T-cell (primary cell): ENCODE results near the gene EPN3. TPM values are rescaled to one million over a fixed set of nuclear protein-coding genes. Genes with fewer than 3 reads are reported as not detected.

ENCODE experiments used
- ATAC-seq, 4 experiments: fragments of 200-7000 bp in 3 of 4; fragments of 150-1000 bp in 1 of 4; cut with Tn5 transposase; replicated peaks in 1 of 4; 1 replicate in 3 of 4; 2 replicates in 1 of 4; pipeline ENCODE4 v1.10.0; 2021; ENCODE audit warnings: moderate library complexity in 3 of 4, mild to moderate bottlenecking in 2 of 4, moderate number of reproducible peaks in 1 of 4
- CTCF ChIA-PET, 2 donors: fragments of 300-600 bp; sonication (Branson Sonifier 250); formaldehyde crosslinking; loops; one replicate each; lab custom pipeline; 2022; ENCODE audit warnings: antibody characterized with exemption in 2 of 2; lab: Charles Lee
- POLR2A ChIA-PET, 2 donors: fragments of 300-600 bp; sonication (Branson Sonifier 250); formaldehyde crosslinking; loops; one replicate each; lab custom pipeline; 2022; ENCODE audit warnings: antibody characterized with exemption in 2 of 2; lab: Charles Lee
- DNase-seq, 35 experiments: peaks; one replicate each; pipeline versions ENCODE4 v3.0.0 to v3.0.0-alpha.2; 2013 to 2023
- H3K27ac ChIP-seq: one replicate; pipeline ENCODE4 v1.5.1; 2013; ENCODE audit warnings: low read length
- H3K27me3 ChIP-seq, 2 experiments: replicated peaks in 1 of 2; 1 replicate in 1 of 2; 2 replicates in 1 of 2; pipeline versions ENCODE4 v1.6.1 to v1.7.0; 2013; ENCODE audit warnings: low read length in 1 of 2, mixed read lengths in 1 of 2; ENCODE audit not compliant: control insufficient read depth in 2 of 2, insufficient read depth in 2 of 2; ENCODE audit errors: extremely low read depth in 1 of 2
- H3K36me3 ChIP-seq, 2 donors: 1 replicate in 1 of 2; 2 replicates in 1 of 2; pipeline versions ENCODE4 v1.6.1 to v1.7.0; 2013; ENCODE audit warnings: low read length in 1 of 2; ENCODE audit not compliant: control insufficient read depth in 2 of 2, insufficient read depth in 1 of 2; ENCODE audit errors: extremely low read depth in 1 of 2
- H3K4me1 ChIP-seq, 2 experiments: 1 replicate in 1 of 2; 2 replicates in 1 of 2; pipeline versions ENCODE4 v1.6.1 to v1.7.0; 2013; ENCODE audit warnings: low read length in 2 of 2, mixed read lengths in 1 of 2; ENCODE audit not compliant: insufficient read depth in 2 of 2, control insufficient read depth in 1 of 2; ENCODE audit errors: extremely low read depth in 1 of 2
- H3K4me3 ChIP-seq, 2 donors: 1 replicate in 1 of 2; 2 replicates in 1 of 2; pipeline versions ENCODE4 v1.5.1 to v1.7.0; 2013; ENCODE audit warnings: mild to moderate bottlenecking in 2 of 2, low read length in 1 of 2, moderate library complexity in 1 of 2; ENCODE audit not compliant: control insufficient read depth in 1 of 2; ENCODE audit errors: extremely low read depth in 1 of 2
- H3K9me3 ChIP-seq: 2 replicates; pipeline ENCODE4 v1.7.0; 2013
- H3K27ac Mint-ChIP-seq, 2 donors: one replicate each; pipeline ENCODE4 v1.8.0; 2020 to 2021; ENCODE audit warnings: mild to moderate bottlenecking in 2 of 2, mixed read lengths in 2 of 2
- H3K27me3 Mint-ChIP-seq, 2 donors: one replicate each; pipeline ENCODE4 v1.8.0; 2021 to 2022; ENCODE audit warnings: mixed read lengths in 2 of 2
- H3K36me3 Mint-ChIP-seq: one replicate; pipeline ENCODE4 v1.8.0; 2021; ENCODE audit warnings: mixed read lengths
- H3K4me1 Mint-ChIP-seq, 3 donors: one replicate each; pipeline ENCODE4 v1.8.0; 2020 to 2022; ENCODE audit warnings: mixed read lengths in 3 of 3, mild to moderate bottlenecking in 1 of 3
- H3K4me3 Mint-ChIP-seq, 3 donors: one replicate each; pipeline ENCODE4 v1.8.0; 2020 to 2022; ENCODE audit warnings: mild to moderate bottlenecking in 3 of 3, mixed read lengths in 3 of 3, moderate library complexity in 3 of 3
- H3K9me3 Mint-ChIP-seq, 3 donors: one replicate each; pipeline ENCODE4 v1.8.0; 2020 to 2022; ENCODE audit warnings: mixed read lengths in 3 of 3
- WGBS: methylation state at CpG from one replicate; pipeline ENCODE4 v1.1.5; 2013; ENCODE audit warnings: missing lambda C conversion rate; ENCODE audit not compliant: insufficient coverage; 5-methylcytosine and 5-hydroxymethylcytosine counted together
- total RNA-seq, 35 experiments: library from RNA in 6 of 35; stranded (reverse) in 6 of 35; fragments of 120-200 nt in 1 of 35; gene quantifications; one replicate each; pipeline versions ENCODE4 v1.2.1 to v1.2.4 and lab custom pipeline; 2013 to 2026

Gene EPN3
- total RNA-seq, 5 donors from 2014 or later (not counting 1 experiment from before 2014, with no cell fraction given) = 0.08 to 0.44 TPM; not detected in 3

DNA sequence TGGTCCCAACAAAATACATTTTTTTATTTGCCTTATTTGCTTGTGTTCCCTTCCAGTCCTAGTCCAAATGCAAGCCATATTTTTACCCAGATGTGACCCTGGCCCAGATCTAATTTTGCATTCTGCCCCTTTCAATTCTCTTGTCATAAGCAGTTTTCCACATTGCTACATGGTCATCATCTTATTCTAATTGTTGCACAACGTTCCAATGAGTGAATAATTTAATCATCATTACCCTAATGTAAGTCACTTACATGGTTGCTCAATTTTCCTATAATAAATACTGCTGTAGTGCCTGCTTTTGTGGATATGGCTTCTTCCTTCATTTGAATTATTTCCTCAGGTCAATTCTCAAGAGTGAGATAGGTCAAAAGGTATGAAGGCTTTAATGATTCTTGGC is 41.0 kb upstream of the EPN3 start:
- H3K36me3 Mint-ChIP-seq = no peaks in the 10 kb centered on the region
- no peaks in the 10 kb centered on the region for H3K4me1 Mint-ChIP-seq
- Histone ChIP-seq H3K4me1 (no peaks in the 10 kb centered on the region), H3K9me3 (no peaks in the 10 kb centered on the region), H3K27ac (no peak overlapping the region), H3K4me3 (no peak overlapping the region), H3K27me3 (peaks cover 0 to 11% of the 10 kb centered on the region in 2 experiments), H3K36me3 (peaks cover 5 to 6% of the 10 kb centered on the region in 2 donors)
- ATAC-seq (no peak), DNase-seq (no peak)
- no peak overlapping the region for H3K4me3 Mint-ChIP-seq
- WGBS = no CpG with 5 or more reads among the region's 1 CpG
- H3K27me3 Mint-ChIP-seq = peaks cover 0 to 1% of the 10 kb centered on the region in 2 donors
- ChIA-PET POLR2A (interaction anchor here in 1 of 2 donors (0.6 kb wide), 1 partner anchor 284 kb away, joined by 4 read pairs; no protein-coding TSS in a partner anchor), CTCF (no interaction called here)
- H3K27ac Mint-ChIP-seq = no peak overlapping the region
- H3K9me3 Mint-ChIP-seq = no peaks in the 10 kb centered on the region

DNA sequence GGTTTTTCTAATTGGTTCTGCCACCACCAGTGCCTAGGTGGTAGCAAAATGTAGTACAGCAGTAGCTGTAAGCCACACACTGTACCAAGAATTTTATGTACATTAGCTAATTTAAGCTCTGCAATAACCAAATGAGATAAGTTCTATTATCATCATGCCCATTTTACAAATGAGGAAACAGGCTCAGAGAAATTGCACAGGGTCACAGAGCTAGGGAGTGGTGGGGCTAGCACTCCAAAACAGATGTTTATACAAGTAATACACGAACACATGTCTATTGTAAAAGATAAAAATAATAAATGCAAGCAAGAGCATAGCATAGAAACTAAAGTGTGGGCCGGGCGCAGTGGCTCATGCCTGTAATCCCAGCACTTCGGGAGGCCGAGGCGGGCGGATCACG is 40.3 kb upstream of the EPN3 start:
- ATAC-seq (no peak), DNase-seq (no peak)
- no peak overlapping the region for H3K27ac ChIP-seq
- H3K36me3 Mint-ChIP-seq = no peaks in the 10 kb centered on the region
- peaks cover 2 to 4% of the 10 kb centered on the region in 2 donors for H3K36me3 ChIP-seq
- WGBS = no CpG with 5 or more reads among the region's 8 CpGs
- H3K9me3 Mint-ChIP-seq = no peaks in the 10 kb centered on the region
- H3K4me3 Mint-ChIP-seq = no peak overlapping the region
- ChIA-PET CTCF (no interaction called here), POLR2A (interaction anchor here in 1 of 2 donors (0.6 kb wide), 1 partner anchor 285 kb away, joined by 4 read pairs; no protein-coding TSS in a partner anchor)
- H3K27me3 ChIP-seq = peaks cover 0 to 11% of the 10 kb centered on the region in 2 experiments
- H3K27me3 Mint-ChIP-seq = peaks cover 0 to 2% of the 10 kb centered on the region in 2 donors
- H3K4me3 ChIP-seq = no peak overlapping the region
- H3K4me1 Mint-ChIP-seq = no peaks in the 10 kb centered on the region
- H3K9me3 ChIP-seq = no peaks in the 10 kb centered on the region
- H3K4me1 ChIP-seq = no peaks in the 10 kb centered on the region
- H3K27ac Mint-ChIP-seq = no peak overlapping the region

- no peaks in the 10 kb centered on the region for H3K4me1 Mint-ChIP-seq
- ChIA-PET CTCF (no interaction called here), POLR2A (no interaction called here)
- no peak overlapping the region for H3K27ac Mint-ChIP-seq
- ATAC-seq (no peak), DNase-seq (no peak)
- Histone ChIP-seq H3K4me1 (no peaks in the 10 kb centered on the region), H3K4me3 (no peak overlapping the region), H3K27ac (no peak overlapping the region), H3K27me3 (peaks cover 0 to 11% of the 10 kb centered on the region in 2 experiments), H3K36me3 (no peaks in the 10 kb centered on the region), H3K9me3 (no peaks in the 10 kb centered on the region)
- peaks cover 0 to 2% of the 10 kb centered on the region in 2 donors for H3K27me3 Mint-ChIP-seq
- H3K36me3 Mint-ChIP-seq = no peaks in the 10 kb centered on the region
- 68% methylated on average over 2 of the region's 3 CpGs for WGBS
- H3K4me3 Mint-ChIP-seq = no peak overlapping the region
- H3K9me3 Mint-ChIP-seq = no peaks in the 10 kb centered on the region
Measured at GRCh38 chr17:50493744-50494143, 38.8 kb upstream of the EPN3 start.

GRCh38 chr17:50495217-50495823 is 37.2 kb upstream of the EPN3 start:
- ATAC-seq (no peak), DNase-seq (no peak)
- Histone ChIP-seq H3K36me3 (no peaks in the 10 kb centered on the region), H3K9me3 (no peaks in the 10 kb centered on the region), H3K4me3 (no peak overlapping the region), H3K27ac (no peak overlapping the region), H3K27me3 (peaks cover 0 to 11% of the 10 kb centered on the region in 2 experiments), H3K4me1 (no peaks in the 10 kb centered on the region)
- WGBS = no CpG with 5 or more reads among the region's 8 CpGs
- Mint-ChIP-seq H3K4me1 (no peaks in the 10 kb centered on the region), H3K9me3 (no peaks in the 10 kb centered on the region), H3K4me3 (no peak overlapping the region), H3K36me3 (no peaks in the 10 kb centered on the region), H3K27me3 (peaks cover 0 to 2% of the 10 kb centered on the region in 2 donors), H3K27ac (no peak overlapping the region)
- ChIA-PET POLR2A (interaction anchor here (0.5 to 0.7 kb wide), 2 partner anchors 8 to 410 kb away, joined by 5 to 6 read pairs; no protein-coding TSS in a partner anchor), CTCF (interaction anchor here in 1 of 2 donors (0.7 kb wide), 1 partner anchor 27 kb away, joined by 3 read pairs; no protein-coding TSS in a partner anchor)

GRCh38 chr17:50495918-50496317 is 36.6 kb upstream of the EPN3 start:
- Histone ChIP-seq H3K36me3 (no peaks in the 10 kb centered on the region), H3K27me3 (peaks cover 0 to 11% of the 10 kb centered on the region in 2 experiments), H3K4me1 (no peaks in the 10 kb centered on the region), H3K27ac (no peak overlapping the region), H3K4me3 (no peak overlapping the region), H3K9me3 (no peaks in the 10 kb centered on the region)
- no peak for DNase-seq
- ChIA-PET CTCF (interaction anchor here in 1 of 2 donors (0.7 kb wide), 1 partner anchor 28 kb away, joined by 3 read pairs; no protein-coding TSS in a partner anchor), POLR2A (no interaction called here)
- Mint-ChIP-seq H3K27me3 (peaks cover 0 to 2% of the 10 kb centered on the region in 2 donors), H3K27ac (no peak overlapping the region), H3K9me3 (no peaks in the 10 kb centered on the region), H3K36me3 (no peaks in the 10 kb centered on the region), H3K4me1 (no peaks in the 10 kb centered on the region), H3K4me3 (no peak overlapping the region)
- no peak for ATAC-seq
- WGBS = no CpG with 5 or more reads among the region's 8 CpGs

DNA sequence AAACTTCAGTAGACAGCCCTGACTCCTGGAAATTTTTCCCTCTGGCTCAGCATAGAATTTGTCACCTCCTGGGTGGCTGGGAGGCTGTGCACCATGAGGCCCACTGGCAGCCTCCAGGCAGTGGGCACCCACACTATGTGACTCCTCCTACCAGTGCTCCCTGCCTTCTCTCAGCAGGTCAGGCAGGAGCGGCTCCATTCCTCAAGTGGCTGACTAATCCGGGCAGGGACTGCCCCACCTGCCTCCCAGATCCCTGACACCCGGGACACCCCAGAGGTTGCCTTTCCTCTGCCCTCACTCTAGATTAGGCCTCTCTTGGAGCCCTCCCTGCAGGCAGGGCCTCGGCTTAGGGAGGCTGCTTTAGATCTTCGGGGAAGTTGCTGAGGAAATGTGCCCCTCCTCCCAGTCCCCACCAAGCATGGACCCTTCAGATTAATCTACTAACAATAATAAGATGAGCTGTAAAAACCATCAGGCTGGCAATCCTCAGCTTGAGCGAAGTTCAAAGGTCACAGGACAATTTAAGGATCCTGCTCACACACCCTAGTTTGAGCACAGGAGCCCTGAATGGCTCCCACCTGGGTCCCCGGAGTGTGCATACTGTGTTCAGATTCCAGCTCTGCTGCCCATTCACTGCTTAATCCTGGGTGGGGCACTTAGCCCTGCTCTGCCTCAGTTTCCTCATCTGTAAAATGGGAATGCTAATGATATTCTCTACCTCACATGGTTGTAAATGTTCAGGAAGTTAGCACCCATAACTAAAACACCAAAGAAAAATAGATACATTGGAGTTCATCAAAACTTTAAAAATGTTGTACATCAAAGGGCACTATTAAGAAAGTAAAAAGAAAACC is 34.3 kb upstream of the EPN3 start:
- Mint-ChIP-seq H3K9me3 (no peaks in the 10 kb centered on the region), H3K27ac (no peak overlapping the region), H3K4me1 (no peaks in the 10 kb centered on the region), H3K4me3 (no peak overlapping the region), H3K36me3 (no peaks in the 10 kb centered on the region), H3K27me3 (peaks cover 0 to 2% of the 10 kb centered on the region in 2 donors)
- Histone ChIP-seq H3K27ac (no peak overlapping the region), H3K4me1 (no peaks in the 10 kb centered on the region), H3K4me3 (no peak overlapping the region), H3K36me3 (no peaks in the 10 kb centered on the region), H3K9me3 (no peaks in the 10 kb centered on the region), H3K27me3 (peaks cover 0 to 15% of the 10 kb centered on the region in 2 experiments)
- no peak for DNase-seq
- ATAC-seq = no peak
- ChIA-PET POLR2A (no interaction called here), CTCF (no interaction called here)
- 68% methylated on average over 5 of the region's 7 CpGs for WGBS
